Measurements from ENCODE around the gene ARMC10. TPM values are rescaled to one million over a fixed set of nuclear protein-coding genes. Genes with fewer than 3 reads are reported as not detected.

Gene ARMC10
- total RNA-seq, 2 experiments from 2014 or later: 24.3 to 33.4 TPM

DNA sequence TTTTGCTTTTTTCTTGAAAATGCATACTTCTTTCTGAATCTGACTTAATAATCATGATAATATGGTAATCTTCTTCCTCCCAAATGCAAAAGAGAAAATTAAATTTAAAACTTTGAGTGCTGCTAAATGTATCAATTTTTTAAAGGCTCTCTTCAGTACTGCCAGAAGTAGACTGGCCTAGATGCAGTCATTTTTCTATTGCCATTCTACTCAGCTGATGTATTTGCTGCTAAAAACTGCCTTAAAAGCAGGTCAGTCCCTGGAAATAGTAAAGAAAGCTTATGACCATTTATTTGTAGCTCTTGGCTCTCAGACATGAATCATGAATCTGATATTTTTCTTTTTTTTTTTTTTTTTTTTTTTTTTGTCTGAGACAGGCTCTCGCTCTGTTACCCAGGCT lies 45.4 kb downstream of the ARMC10 start:
- POLR2A ChIA-PET: interaction anchor here (0.6 to 1.7 kb wide), 5 partner anchors 9 to 33 kb away, joined by 3 to 6 read pairs (median 3); no protein-coding TSS in a partner anchor
- intact Hi-C loops (cut with micrococcal nuclease; ENCODE audit: unreplicated experiment): no loop called here
- no peak overlapping the region for H2AFZ ChIP-seq (ENCODE audit: low read length)

DNA sequence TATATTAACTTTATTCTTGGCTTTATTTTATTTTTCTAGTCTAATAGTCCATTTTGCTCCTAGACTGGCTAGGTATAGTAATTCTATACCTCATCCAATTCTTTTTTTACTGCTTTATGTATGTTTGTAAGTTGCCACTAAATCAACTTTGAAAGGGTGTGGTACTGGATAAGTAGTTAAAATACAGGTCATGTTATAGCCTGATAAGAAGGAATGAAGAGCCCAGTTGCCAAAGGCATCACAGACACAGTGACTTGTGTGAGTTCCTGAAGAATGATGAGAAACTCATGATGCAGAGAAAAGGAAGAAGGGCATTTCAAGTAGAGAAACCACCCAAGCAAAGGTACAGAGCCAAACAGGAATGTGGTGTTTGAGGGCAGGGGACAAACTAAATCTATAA lies 46.7 kb downstream of the ARMC10 start:
- Histone ChIP-seq H3K4me1 (ENCODE audit: insufficient read depth, low read length, poor library complexity, severe bottlenecking) (no peaks in the 10 kb centered on the region), H3K4me3 (ENCODE audit: low read depth, low read length, poor library complexity, severe bottlenecking) (no peak overlapping the region), H3K9me3 (ENCODE audit: low read length) (no peaks in the 10 kb centered on the region), H3K79me2 (ENCODE audit: insufficient read depth, low read depth, low read length) (no peaks in the 10 kb centered on the region), H3K27ac (ENCODE audit: low read depth, low read length, poor library complexity, severe bottlenecking) (no peak overlapping the region), H3K36me3 (ENCODE audit: insufficient read depth, low read length) (peaks cover 59% of the 10 kb centered on the region), H3K9me2 (ENCODE audit: insufficient read depth, low read length) (no peaks in the 10 kb centered on the region), H4K20me1 (ENCODE audit: insufficient read depth, low read length) (no peaks in the 10 kb centered on the region), H2AFZ (ENCODE audit: low read length) (no peak overlapping the region), H3K4me2 (ENCODE audit: low read length) (no peak overlapping the region)
- CTCF ChIA-PET (ENCODE audit: unreplicated experiment): no interaction called here
- no TSS peak for BruUV-seq (replicated peaks)
- DNase-seq (ENCODE audit: low spot score): no peak
- POLR2A ChIA-PET: interaction anchor here (1.6 kb wide), 1 partner anchor 17 kb away, joined by 3 read pairs; no protein-coding TSS in a partner anchor
- TF ChIP-seq, protein P1, sequence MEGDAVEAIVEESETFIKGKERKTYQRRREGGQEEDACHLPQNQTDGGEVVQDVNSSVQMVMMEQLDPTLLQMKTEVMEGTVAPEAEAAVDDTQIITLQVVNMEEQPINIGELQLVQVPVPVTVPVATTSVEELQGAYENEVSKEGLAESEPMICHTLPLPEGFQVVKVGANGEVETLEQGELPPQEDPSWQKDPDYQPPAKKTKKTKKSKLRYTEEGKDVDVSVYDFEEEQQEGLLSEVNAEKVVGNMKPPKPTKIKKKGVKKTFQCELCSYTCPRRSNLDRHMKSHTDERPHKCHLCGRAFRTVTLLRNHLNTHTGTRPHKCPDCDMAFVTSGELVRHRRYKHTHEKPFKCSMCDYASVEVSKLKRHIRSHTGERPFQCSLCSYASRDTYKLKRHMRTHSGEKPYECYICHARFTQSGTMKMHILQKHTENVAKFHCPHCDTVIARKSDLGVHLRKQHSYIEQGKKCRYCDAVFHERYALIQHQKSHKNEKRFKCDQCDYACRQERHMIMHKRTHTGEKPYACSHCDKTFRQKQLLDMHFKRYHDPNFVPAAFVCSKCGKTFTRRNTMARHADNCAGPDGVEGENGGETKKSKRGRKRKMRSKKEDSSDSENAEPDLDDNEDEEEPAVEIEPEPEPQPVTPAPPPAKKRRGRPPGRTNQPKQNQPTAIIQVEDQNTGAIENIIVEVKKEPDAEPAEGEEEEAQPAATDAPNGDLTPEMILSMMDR (conservative IDR thresholded peaks at IDR 0.05; ENCODE audit: low read length): no peak
- no peak for TF ChIP-seq EZH2phosphoT487 (IDR thresholded peaks at IDR 0.05; ENCODE audit: borderline replicate concordance, low read depth, low read length)
- intact Hi-C loops (cut with micrococcal nuclease; ENCODE audit: unreplicated experiment): no loop called here

More for the DNA sequence above, 45.4 kb downstream of the ARMC10 start:
- H3K9me2 ChIP-seq (ENCODE audit: insufficient read depth, low read length): no peaks in the 10 kb centered on the region
- peaks cover 53% of the 10 kb centered on the region for H3K36me3 ChIP-seq (ENCODE audit: insufficient read depth, low read length)
- CTCF ChIA-PET (ENCODE audit: unreplicated experiment): no interaction called here
- H3K79me2 ChIP-seq (ENCODE audit: insufficient read depth, low read depth, low read length): no peaks in the 10 kb centered on the region
- H3K4me3 ChIP-seq (ENCODE audit: low read depth, low read length, poor library complexity, severe bottlenecking): no peak overlapping the region
- H3K4me1 ChIP-seq (ENCODE audit: insufficient read depth, low read length, poor library complexity, severe bottlenecking): no peaks in the 10 kb centered on the region
- DNase-seq (ENCODE audit: low spot score): no peak
- no peak overlapping the region for H3K27ac ChIP-seq (ENCODE audit: low read depth, low read length, poor library complexity, severe bottlenecking)
- H3K4me2 ChIP-seq (ENCODE audit: low read length): no peak overlapping the region
- no peak for TF ChIP-seq EZH2phosphoT487 (IDR thresholded peaks at IDR 0.05; ENCODE audit: borderline replicate concordance, low read depth, low read length)
- TF ChIP-seq, protein P1 (conservative IDR thresholded peaks at IDR 0.05; ENCODE audit: low read length): no peak
- no peaks in the 10 kb centered on the region for H3K9me3 ChIP-seq (ENCODE audit: low read length)
- no peaks in the 10 kb centered on the region for H4K20me1 ChIP-seq (ENCODE audit: insufficient read depth, low read length)
- no TSS peak for BruUV-seq (replicated peaks)

DNA sequence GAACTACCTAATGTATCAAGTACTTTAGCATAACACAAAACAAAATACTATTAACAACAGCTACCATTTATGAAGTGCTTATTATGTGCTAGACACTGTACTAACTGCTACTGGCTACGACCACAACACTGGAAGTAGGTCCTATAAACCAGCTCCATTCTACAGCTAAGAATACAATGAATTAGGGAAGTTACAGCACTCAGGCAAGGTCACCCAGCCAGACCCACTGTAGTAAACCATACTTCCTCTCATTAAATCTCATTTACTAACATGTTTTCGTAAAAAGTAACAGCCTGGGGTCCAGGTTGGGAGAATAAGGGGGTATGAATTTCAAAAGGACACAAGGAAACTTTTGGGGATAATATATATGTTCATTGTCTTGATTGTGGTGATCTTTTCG lies 48.6 kb downstream of the ARMC10 start:
- no TSS peak for BruUV-seq (replicated peaks)
- CTCF ChIA-PET (ENCODE audit: unreplicated experiment): no interaction called here
- Histone ChIP-seq H3K4me2 (ENCODE audit: low read length) (no peak overlapping the region), H3K4me1 (ENCODE audit: insufficient read depth, low read length, poor library complexity, severe bottlenecking) (no peaks in the 10 kb centered on the region), H4K20me1 (ENCODE audit: insufficient read depth, low read length) (no peaks in the 10 kb centered on the region), H3K4me3 (ENCODE audit: low read depth, low read length, poor library complexity, severe bottlenecking) (no peak overlapping the region), H3K36me3 (ENCODE audit: insufficient read depth, low read length) (peaks cover 72% of the 10 kb centered on the region), H3K79me2 (ENCODE audit: insufficient read depth, low read depth, low read length) (no peaks in the 10 kb centered on the region), H3K9me3 (ENCODE audit: low read length) (no peaks in the 10 kb centered on the region), H3K27ac (ENCODE audit: low read depth, low read length, poor library complexity, severe bottlenecking) (no peak overlapping the region), H2AFZ (ENCODE audit: low read length) (no peak overlapping the region), H3K9me2 (ENCODE audit: insufficient read depth, low read length) (no peaks in the 10 kb centered on the region)
- intact Hi-C loops (cut with micrococcal nuclease; ENCODE audit: unreplicated experiment): no loop called here
- TF ChIP-seq, protein P1 (conservative IDR thresholded peaks at IDR 0.05; ENCODE audit: low read length): no peak
- TF ChIP-seq EZH2phosphoT487 (IDR thresholded peaks at IDR 0.05; ENCODE audit: borderline replicate concordance, low read depth, low read length): no peak
- POLR2A ChIA-PET: interaction anchor here (0.6 kb wide), 1 partner anchor 9 kb away, joined by 3 read pairs; no protein-coding TSS in a partner anchor
- no peak for DNase-seq (ENCODE audit: low spot score)
